IPS DF 4.7 (cell line): ENCODE results near the gene MTMR10.

Experiments used
- DNase-seq: peaks from one replicate; pipeline ENCODE4 v3.0.0-alpha.2; 2013; ENCODE audit warnings: low spot score; ENCODE audit errors: extremely low read depth

Gene MTMR10

GRCh38 chr15:30958219-30958618 is 33.2 kb downstream of the MTMR10 start:
- no peak for DNase-seq

GRCh38 chr15:30956216-30957124 is 35.0 kb downstream of the MTMR10 start:
- DNase-seq: no peak

DNA sequence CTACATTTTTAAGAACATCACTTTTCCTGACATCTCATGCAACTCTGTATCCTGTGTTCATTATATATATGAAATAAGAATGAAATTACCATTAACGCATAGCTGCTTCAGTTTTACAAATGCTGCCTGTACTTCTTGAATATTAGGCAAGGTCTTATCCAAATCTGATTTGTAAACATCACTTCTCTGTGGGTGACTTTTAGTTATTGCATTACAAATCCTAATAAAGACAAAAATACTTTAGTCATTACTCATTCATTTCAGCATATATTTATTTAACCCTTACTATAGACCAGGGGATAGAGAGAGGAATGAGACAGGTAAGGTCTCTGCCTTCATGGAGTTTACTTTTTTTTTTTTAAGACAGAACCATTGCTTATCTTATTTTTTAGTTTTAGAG is 36.8 kb downstream of the MTMR10 start:
- no peak for DNase-seq

- DNase-seq: no peak
Observed at GRCh38 chr15:30953731-30954378, 37.6 kb downstream of the MTMR10 start.

DNA sequence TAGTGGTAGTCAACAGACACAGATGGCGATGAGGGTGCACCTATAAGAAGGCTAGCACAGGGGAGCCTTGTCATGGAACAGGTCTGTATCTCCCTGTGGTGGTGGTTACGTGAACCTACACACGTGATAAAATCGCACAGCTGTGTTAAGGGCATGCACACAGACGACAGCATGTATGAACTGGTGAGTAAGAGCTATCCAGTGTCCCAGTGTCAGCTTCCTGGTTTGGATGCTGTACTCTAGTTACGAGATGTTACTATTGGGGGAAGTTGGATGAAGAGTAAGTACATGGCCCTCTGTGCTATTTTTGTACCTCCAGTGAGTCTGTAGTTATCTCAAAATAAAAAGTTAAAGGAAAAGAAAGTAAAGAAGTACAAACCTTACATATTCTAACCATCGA is 38.2 kb downstream of the MTMR10 start:
- DNase-seq: no peak

- no peak for DNase-seq
Observed at GRCh38 chr15:30943654-30944335, 47.6 kb downstream of the MTMR10 start.

DNA sequence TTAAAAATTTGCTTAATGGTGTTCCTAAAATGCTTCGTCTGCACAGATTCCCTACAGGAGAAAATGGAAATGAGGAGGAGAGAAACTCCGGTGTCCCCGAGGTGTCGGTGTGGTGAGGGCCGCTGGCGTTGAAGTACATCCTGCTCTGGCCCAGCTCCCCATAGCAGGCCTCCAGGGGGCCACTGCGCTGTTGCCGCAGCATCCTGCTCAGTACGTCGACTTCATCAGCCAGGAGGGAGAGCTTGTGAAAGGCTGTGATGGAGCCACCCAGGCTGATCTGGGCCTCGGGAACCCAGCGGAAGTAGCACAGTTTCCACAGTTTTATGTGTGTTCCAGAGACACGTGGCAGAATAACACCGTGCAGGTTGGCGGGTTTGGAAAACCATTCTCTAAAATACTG is 49.9 kb downstream of the MTMR10 start:
- no peak for DNase-seq

DNA sequence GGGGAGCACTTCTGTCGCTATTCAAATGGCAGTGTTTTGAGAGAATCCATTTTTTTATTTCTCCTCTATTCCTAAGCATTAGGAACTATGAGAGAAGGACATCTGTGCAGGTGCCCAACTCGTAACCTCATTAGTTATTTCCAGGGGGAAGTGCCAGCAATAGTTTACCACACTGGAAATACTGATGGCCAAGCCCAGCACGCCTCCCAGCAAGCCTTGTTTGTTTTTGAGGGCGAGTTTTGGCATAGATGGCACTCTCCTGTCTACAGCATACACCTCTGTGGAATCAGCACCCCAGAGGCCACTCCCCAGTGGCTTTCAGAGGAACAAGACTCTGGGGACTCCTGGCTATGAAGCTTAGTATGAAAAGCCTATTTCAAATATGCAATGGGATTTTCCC is 51.1 kb downstream of the MTMR10 start:
- no peak for DNase-seq

DNA sequence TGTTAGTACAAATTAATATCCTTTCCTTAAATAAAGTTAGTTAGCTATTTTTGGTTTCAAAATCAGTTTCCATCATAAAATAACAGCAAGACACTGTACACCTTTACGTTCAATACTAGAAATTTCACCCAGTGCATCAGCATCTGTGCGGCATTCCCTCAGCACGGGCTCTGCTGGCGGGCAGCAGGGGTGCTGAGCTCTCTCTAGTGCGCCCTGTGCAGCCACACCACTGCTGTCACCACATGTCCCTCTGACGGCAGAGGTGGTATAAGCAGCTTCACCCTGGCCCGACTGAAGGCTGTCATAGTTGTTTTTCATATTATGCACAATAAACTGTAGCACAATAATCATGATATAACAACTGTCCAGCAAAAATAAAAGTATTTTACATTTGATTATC is 52.3 kb downstream of the MTMR10 start:
- no peak for DNase-seq

GRCh38 chr15:30933293-30933692 is 58.1 kb downstream of the MTMR10 start:
- DNase-seq: no peak

DNA sequence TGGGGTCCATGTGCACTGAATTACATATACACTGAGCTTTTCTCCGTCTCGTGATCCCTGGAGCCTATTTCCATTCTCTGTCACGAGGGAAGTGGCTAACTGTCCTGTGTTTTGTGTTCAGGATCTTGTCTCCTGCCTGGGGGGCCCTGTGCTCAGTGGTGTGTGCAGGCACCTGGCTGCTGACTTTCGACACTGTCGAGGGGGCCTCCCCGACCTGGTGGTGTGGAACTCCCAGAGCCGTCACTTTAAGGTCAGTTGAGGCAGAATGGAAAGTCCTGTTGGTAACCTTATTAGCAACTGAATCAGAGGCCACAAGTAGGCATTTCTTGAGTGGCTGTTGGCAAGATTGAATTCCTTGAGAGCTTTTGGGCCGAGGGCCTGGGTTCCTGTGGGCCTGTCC is 61.0 kb downstream of the MTMR10 start:
- DNase-seq: no peak

GRCh38 chr15:30929982-30930381 is 61.4 kb downstream of the MTMR10 start:
- DNase-seq: no peak

DNA sequence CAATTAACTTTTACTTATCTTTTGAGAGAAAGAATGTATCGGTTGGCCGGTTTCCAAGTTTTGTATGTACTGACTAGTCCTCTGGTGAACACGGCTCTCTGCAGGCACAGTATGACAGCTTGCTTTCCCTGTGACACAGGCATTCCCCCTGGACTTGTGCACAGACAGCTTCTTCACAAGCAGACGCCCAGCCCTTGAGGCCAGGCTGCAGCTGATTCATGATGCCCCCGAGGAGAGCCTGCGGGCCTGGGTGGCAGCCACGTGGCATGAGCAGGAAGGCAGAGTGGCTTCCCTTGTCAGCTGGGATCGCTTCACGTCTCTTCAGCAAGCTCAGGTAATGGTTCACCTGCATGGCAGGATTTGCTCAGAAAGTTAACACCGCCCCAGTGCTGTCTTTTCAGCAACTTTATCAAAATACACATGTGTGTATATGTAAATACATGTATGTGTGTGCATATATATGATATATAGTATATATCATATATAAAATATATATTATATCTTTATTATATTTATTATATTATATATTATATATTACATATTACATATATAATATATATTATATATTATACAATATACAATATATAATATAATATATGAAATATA is 62.3 kb downstream of the MTMR10 start:
- no peak for DNase-seq

DNA sequence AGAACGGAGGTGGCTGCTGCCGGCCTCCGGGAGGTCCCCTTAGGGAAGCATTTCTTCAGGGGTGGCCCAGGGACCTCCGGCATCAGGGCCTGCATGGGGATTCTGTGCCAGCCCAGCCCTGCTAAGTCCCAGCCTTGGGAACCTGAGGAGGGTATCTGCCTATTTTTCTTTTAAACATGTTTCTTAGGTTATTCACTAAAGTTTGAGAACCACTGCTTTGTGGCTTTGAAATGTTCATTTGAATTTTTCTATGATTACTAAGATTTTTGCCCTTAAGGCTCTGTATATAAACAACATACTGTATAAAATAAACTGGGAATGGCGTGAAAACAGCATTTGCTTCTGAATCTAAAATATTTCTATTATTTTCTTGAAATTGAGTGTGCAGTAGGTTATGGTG is 63.4 kb downstream of the MTMR10 start:
- no peak for DNase-seq

- DNase-seq: no peak
Observed at GRCh38 chr15:30927148-30927761, 64.2 kb downstream of the MTMR10 start.

DNA sequence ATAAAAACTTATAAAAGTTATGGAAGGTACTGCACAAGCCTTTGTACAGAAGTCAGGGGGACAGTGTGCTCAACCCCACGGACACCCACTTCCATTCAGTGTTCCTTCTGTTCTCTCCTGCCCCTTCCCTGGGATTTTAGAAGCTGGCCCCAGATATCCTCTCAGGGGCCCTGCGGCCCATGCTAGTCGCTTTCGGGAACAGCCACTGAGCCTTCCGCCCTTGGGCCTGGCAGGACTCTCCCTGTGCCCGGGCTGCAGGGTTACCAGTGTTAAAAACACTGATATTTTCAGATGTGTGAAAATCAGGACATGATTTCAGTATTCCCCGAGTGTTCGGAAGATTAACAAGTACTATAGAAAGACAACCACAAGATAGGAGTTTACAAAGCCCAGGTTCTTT is 65.3 kb downstream of the MTMR10 start:
- no peak for DNase-seq

- DNase-seq: no peak
Observed at GRCh38 chr15:30925686-30926085, 65.7 kb downstream of the MTMR10 start.

DNA sequence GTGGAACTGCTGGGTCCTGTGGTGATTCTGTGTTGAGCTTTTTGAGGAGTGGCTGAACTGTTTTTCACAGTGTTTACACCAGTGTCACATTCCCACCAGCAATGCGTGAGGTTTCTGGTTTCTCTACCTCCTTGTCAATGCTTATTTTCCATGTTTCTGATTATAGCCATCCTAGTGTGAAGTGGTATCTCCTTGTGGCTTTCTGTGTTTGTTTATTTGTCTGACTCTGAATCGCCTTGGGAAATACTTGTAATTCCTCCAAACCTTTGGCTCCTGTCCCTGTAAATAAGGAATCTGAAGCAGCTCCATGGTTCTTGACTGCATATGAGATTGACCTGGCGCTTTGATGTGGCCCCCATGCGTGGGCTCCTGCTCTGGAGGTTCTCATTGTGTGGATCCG is 67.1 kb downstream of the MTMR10 start:
- DNase-seq: no peak

GRCh38 chr15:30923429-30923828 is 68.0 kb downstream of the MTMR10 start:
- no peak for DNase-seq

DNA sequence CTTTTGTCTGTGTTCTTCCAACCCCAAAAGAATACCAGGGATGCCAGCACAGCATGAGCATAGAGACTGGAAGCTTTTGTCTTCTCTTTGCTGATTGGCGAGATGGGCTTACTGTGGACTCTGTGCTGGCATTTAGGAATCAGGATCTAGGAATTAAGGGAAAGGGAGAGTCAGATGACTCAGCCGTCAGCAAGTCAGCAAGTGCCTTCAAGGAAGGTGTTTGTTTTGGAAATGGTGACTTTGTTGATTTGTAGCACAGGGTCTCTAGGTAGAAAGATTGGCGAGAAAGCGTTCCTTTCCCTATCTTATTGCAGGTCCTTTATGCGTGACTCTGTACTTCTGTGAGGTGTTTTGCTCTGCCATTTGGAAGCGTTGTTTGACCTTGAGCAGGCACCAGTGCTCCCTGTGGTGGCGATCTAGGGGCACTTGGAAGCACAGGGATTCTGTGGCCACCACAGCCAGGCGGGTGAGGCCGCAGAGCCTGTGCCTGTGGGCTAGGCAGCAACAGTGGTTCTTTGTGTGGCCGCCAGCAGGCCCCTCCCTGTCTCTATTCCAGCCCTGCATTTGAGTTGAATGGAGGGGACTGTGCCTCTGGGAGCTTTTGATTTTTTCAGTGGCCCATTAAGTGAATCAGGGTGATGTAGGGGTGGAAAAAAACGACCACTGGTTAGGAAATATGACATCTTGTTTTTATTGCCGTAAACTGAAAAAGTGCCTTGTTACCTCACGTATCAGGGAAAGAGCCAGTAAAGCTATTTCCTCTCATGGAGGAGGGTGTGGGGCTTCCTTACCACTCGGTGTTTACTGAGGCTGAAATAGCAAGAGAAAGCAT is 68.7 kb downstream of the MTMR10 start:
- no peak for DNase-seq
